Prostate gland (tissue), 2 donors: ENCODE results near the gene KCTD17.

ENCODE experiments used
- CTCF ChIP-seq, 4 experiments: fragments of 200-600 bp in 2 of 4; fragments of 450-650 bp in 2 of 4; sonication (generic) in 2 of 4; IDR thresholded peaks; 1 replicate in 3 of 4; 2 replicates in 1 of 4; pipeline ENCODE4 v1.5.1; 2016 to 2019; ENCODE audit warnings: antibody characterized with exemption in 4 of 4, mild to moderate bottlenecking in 2 of 4, moderate library complexity in 2 of 4
- POLR2A ChIP-seq: fragments of 450-650 bp; IDR thresholded peaks from one replicate; pipeline ENCODE4 v1.6.1; 2016; ENCODE audit warnings: antibody characterized with exemption, mild to moderate bottlenecking
- POLR2AphosphoS5 ChIP-seq: sonication (generic); formaldehyde crosslinking; IDR thresholded peaks from one replicate; pipeline ENCODE4 v1.6.1; 2017; ENCODE audit warnings: antibody characterized with exemption

GRCh38 chr22:37094239-37094638, 42.7 kb downstream of the KCTD17 start:
- TF ChIP-seq CTCF (IDR thresholded peaks at IDR 0.05) = no peak
- TF ChIP-seq POLR2A = no peak
- no peak for TF ChIP-seq POLR2AphosphoS5
